GM12872 (cell line): ENCODE measurements around the gene SUN5.

Experiments used
- CTCF ChIP-seq: IDR thresholded peaks from 3 replicates; pipeline ENCODE4 v1.5.1; 2011; ENCODE audit warnings: low read depth, mild to moderate bottlenecking, low read length, moderate library complexity; ENCODE audit not compliant: insufficient read depth

Gene SUN5

GRCh38 chr20:33004141-33004751 is at the start of gene SUN5:
SUN5 (minus strand) TSS chr20:33004433; CDS start chr20:33004340, 93 bp downstream.
- no peak for TF ChIP-seq CTCF

GRCh38 chr20:33053291-33054106 is 49.3 kb upstream of the SUN5 start, which contains the start of gene BPIFB3:
BPIFB3 (plus strand) TSS chr20:33053903; CDS start chr20:33055436, 1,533 bp downstream.
- TF ChIP-seq CTCF, result no peak

GRCh38 chr20:33051333-33051732 is 47.1 kb upstream of the SUN5 start:
- no peak for TF ChIP-seq CTCF

- no peak for TF ChIP-seq CTCF
These were observed 42.2 kb upstream of the SUN5 start for GRCh38 chr20:33046412-33046811.

GRCh38 chr20:33043731-33044181 is 39.5 kb upstream of the SUN5 start:
- TF ChIP-seq CTCF, result no peak

- TF ChIP-seq CTCF, result no peak
These were observed 38.9 kb upstream of the SUN5 start for GRCh38 chr20:33042983-33043730.

- no peak for TF ChIP-seq CTCF
These were observed 38.2 kb upstream of the SUN5 start for GRCh38 chr20:33042430-33042829.
